ENCODE measurements around the gene TTI1.

GRCh38 chr20:37972256-37973058, 60.8 kb downstream of the TTI1 start:
- TF ChIP-seq, protein P1, sequence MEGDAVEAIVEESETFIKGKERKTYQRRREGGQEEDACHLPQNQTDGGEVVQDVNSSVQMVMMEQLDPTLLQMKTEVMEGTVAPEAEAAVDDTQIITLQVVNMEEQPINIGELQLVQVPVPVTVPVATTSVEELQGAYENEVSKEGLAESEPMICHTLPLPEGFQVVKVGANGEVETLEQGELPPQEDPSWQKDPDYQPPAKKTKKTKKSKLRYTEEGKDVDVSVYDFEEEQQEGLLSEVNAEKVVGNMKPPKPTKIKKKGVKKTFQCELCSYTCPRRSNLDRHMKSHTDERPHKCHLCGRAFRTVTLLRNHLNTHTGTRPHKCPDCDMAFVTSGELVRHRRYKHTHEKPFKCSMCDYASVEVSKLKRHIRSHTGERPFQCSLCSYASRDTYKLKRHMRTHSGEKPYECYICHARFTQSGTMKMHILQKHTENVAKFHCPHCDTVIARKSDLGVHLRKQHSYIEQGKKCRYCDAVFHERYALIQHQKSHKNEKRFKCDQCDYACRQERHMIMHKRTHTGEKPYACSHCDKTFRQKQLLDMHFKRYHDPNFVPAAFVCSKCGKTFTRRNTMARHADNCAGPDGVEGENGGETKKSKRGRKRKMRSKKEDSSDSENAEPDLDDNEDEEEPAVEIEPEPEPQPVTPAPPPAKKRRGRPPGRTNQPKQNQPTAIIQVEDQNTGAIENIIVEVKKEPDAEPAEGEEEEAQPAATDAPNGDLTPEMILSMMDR (IDR thresholded peaks at IDR 0.05; ENCODE audit: poor library complexity) = no peak
- TF ChIP-seq EZH2phosphoT487 (IDR thresholded peaks at IDR 0.05; ENCODE audit: low read depth, severe bottlenecking, unreplicated experiment) = no peak

All from hepatocyte (in vitro differentiated cells).